T-cell (primary cell): Measurements from ENCODE around the gene OCIAD1. TPM values are rescaled to one million over a fixed set of nuclear protein-coding genes. Genes with fewer than 3 reads are reported as not detected.
"Not testable (repeated sequence)": the region's sequence is repeated elsewhere in the genome, so short reads cannot be mapped to it uniquely, and the experiment has no call there.

Experiments
- ATAC-seq, 4 experiments: fragments of 200-7000 bp in 3 of 4; fragments of 150-1000 bp in 1 of 4; cut with Tn5 transposase; replicated peaks in 1 of 4; 1 replicate in 3 of 4; 2 replicates in 1 of 4; pipeline ENCODE4 v1.10.0; 2021; ENCODE audit warnings: moderate library complexity in 3 of 4, mild to moderate bottlenecking in 2 of 4, moderate number of reproducible peaks in 1 of 4
- CTCF ChIA-PET, 2 donors: fragments of 300-600 bp; sonication (Branson Sonifier 250); formaldehyde crosslinking; loops; one replicate each; lab custom pipeline; 2022; ENCODE audit warnings: antibody characterized with exemption in 2 of 2; lab: Charles Lee
- POLR2A ChIA-PET, 2 donors: fragments of 300-600 bp; sonication (Branson Sonifier 250); formaldehyde crosslinking; loops; one replicate each; lab custom pipeline; 2022; ENCODE audit warnings: antibody characterized with exemption in 2 of 2; lab: Charles Lee
- DNase-seq, 35 experiments: peaks; one replicate each; pipeline versions ENCODE4 v3.0.0 to v3.0.0-alpha.2; 2013 to 2023
- H3K27ac ChIP-seq: one replicate; pipeline ENCODE4 v1.5.1; 2013; ENCODE audit warnings: low read length
- H3K27me3 ChIP-seq, 2 experiments: replicated peaks in 1 of 2; 1 replicate in 1 of 2; 2 replicates in 1 of 2; pipeline versions ENCODE4 v1.6.1 to v1.7.0; 2013; ENCODE audit warnings: low read length in 1 of 2, mixed read lengths in 1 of 2; ENCODE audit not compliant: control insufficient read depth in 2 of 2, insufficient read depth in 2 of 2; ENCODE audit errors: extremely low read depth in 1 of 2
- H3K36me3 ChIP-seq, 2 donors: 1 replicate in 1 of 2; 2 replicates in 1 of 2; pipeline versions ENCODE4 v1.6.1 to v1.7.0; 2013; ENCODE audit warnings: low read length in 1 of 2; ENCODE audit not compliant: control insufficient read depth in 2 of 2, insufficient read depth in 1 of 2; ENCODE audit errors: extremely low read depth in 1 of 2
- H3K4me1 ChIP-seq, 2 experiments: 1 replicate in 1 of 2; 2 replicates in 1 of 2; pipeline versions ENCODE4 v1.6.1 to v1.7.0; 2013; ENCODE audit warnings: low read length in 2 of 2, mixed read lengths in 1 of 2; ENCODE audit not compliant: insufficient read depth in 2 of 2, control insufficient read depth in 1 of 2; ENCODE audit errors: extremely low read depth in 1 of 2
- H3K4me3 ChIP-seq, 2 donors: 1 replicate in 1 of 2; 2 replicates in 1 of 2; pipeline versions ENCODE4 v1.5.1 to v1.7.0; 2013; ENCODE audit warnings: mild to moderate bottlenecking in 2 of 2, low read length in 1 of 2, moderate library complexity in 1 of 2; ENCODE audit not compliant: control insufficient read depth in 1 of 2; ENCODE audit errors: extremely low read depth in 1 of 2
- H3K9me3 ChIP-seq: 2 replicates; pipeline ENCODE4 v1.7.0; 2013
- H3K27ac Mint-ChIP-seq, 2 donors: one replicate each; pipeline ENCODE4 v1.8.0; 2020 to 2021; ENCODE audit warnings: mild to moderate bottlenecking in 2 of 2, mixed read lengths in 2 of 2
- H3K27me3 Mint-ChIP-seq, 2 donors: one replicate each; pipeline ENCODE4 v1.8.0; 2021 to 2022; ENCODE audit warnings: mixed read lengths in 2 of 2
- H3K36me3 Mint-ChIP-seq: one replicate; pipeline ENCODE4 v1.8.0; 2021; ENCODE audit warnings: mixed read lengths
- H3K4me1 Mint-ChIP-seq, 3 donors: one replicate each; pipeline ENCODE4 v1.8.0; 2020 to 2022; ENCODE audit warnings: mixed read lengths in 3 of 3, mild to moderate bottlenecking in 1 of 3
- H3K4me3 Mint-ChIP-seq, 3 donors: one replicate each; pipeline ENCODE4 v1.8.0; 2020 to 2022; ENCODE audit warnings: mild to moderate bottlenecking in 3 of 3, mixed read lengths in 3 of 3, moderate library complexity in 3 of 3
- H3K9me3 Mint-ChIP-seq, 3 donors: one replicate each; pipeline ENCODE4 v1.8.0; 2020 to 2022; ENCODE audit warnings: mixed read lengths in 3 of 3
- WGBS: methylation state at CpG from one replicate; pipeline ENCODE4 v1.1.5; 2013; ENCODE audit warnings: missing lambda C conversion rate; ENCODE audit not compliant: insufficient coverage; 5-methylcytosine and 5-hydroxymethylcytosine counted together
- total RNA-seq, 35 experiments: library from RNA in 6 of 35; stranded (reverse) in 6 of 35; fragments of 120-200 nt in 1 of 35; gene quantifications; one replicate each; pipeline versions ENCODE4 v1.2.1 to v1.2.4 and lab custom pipeline; 2013 to 2026

Gene OCIAD1
- total RNA-seq, 5 donors from 2014 or later (not counting 1 experiment from before 2014, with no cell fraction given), result 88.1 to 113 (median 106) TPM

DNA sequence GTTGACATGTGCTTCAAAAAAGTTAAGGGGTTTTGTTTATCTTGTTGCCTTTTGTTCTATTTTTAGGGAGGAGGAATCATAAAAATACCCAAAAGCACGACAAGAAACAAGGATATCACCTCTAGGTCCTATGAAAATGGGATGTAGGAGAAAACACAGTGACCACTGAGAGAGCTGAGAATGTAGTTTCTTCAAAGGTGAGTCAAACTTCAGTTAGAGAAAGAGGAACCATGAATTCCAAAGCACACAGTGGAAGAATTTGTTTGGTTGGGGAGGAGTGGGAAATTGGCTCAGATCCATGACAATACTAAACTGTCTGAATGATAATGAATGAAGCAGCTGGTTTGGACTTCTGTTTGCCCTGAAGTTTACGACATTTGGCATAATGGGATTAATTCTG, 31.7 kb upstream of the OCIAD1 start:
- H3K4me1 Mint-ChIP-seq, result no peaks in the 10 kb centered on the region
- no peaks in the 10 kb centered on the region for H3K9me3 ChIP-seq
- no CpG with 5 or more reads among the region's 2 CpGs for WGBS
- H3K27ac Mint-ChIP-seq, result no peak overlapping the region
- POLR2A ChIA-PET, result no interaction called here
- H3K36me3 ChIP-seq, result no peaks in the 10 kb centered on the region
- CTCF ChIA-PET, result no interaction called here
- no peak for DNase-seq
- no peak overlapping the region for H3K27ac ChIP-seq
- H3K36me3 Mint-ChIP-seq, result no peaks in the 10 kb centered on the region
- H3K4me3 ChIP-seq, result no peak overlapping the region
- ATAC-seq, result no peak
- H3K4me1 ChIP-seq, result no peaks in the 10 kb centered on the region
- no peak overlapping the region for H3K4me3 Mint-ChIP-seq
- H3K9me3 Mint-ChIP-seq, result no peaks in the 10 kb centered on the region
- no peaks in the 10 kb centered on the region for H3K27me3 ChIP-seq
- no peaks in the 10 kb centered on the region for H3K27me3 Mint-ChIP-seq

DNA sequence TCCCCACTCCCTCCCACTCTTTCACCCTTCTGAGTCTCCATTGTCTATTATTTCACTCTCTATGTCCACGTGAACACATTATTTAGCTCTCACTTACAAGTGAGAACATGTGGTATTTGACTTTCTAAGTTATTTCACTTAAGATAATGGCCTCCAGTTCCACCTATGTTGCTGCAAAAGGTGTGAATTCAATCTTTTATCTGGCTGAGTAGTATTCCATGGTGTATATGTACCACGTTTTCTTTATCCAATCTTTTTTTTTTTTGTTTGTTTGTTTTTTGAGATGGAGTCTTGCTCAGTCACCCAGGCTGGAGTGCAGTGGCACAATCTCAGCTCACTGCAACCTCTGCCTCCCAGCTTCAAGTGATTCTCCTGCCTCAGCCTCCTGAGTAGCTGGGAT, 30.7 kb upstream of the OCIAD1 start:
- CTCF ChIA-PET, result interaction anchor here in 1 of 2 donors (1.2 kb wide), 1 partner anchor 13 kb away, joined by 3 read pairs; no protein-coding TSS in a partner anchor
- H3K4me3 ChIP-seq, H3K27ac ChIP-seq, H3K4me3 Mint-ChIP-seq, H3K9me3 ChIP-seq, H3K36me3 ChIP-seq, H3K4me1 ChIP-seq, H3K27me3 Mint-ChIP-seq, H3K27ac Mint-ChIP-seq, H3K9me3 Mint-ChIP-seq, DNase-seq, ATAC-seq, H3K4me1 Mint-ChIP-seq, H3K36me3 Mint-ChIP-seq, H3K27me3 ChIP-seq: not testable (repeated sequence)
- WGBS, result no CpG with 5 or more reads among the region's 2 CpGs
- POLR2A ChIA-PET, result interaction anchor here in 1 of 2 donors (0.6 kb wide), 1 partner anchor 20 kb away, joined by 9 read pairs; no protein-coding TSS in a partner anchor

- H3K27me3 Mint-ChIP-seq, result no peaks in the 10 kb centered on the region
- no peak for ATAC-seq
- Histone ChIP-seq H3K9me3 (no peaks in the 10 kb centered on the region), H3K27ac (no peak overlapping the region), H3K27me3 (no peaks in the 10 kb centered on the region), H3K4me1 (no peaks in the 10 kb centered on the region), H3K36me3 (no peaks in the 10 kb centered on the region), H3K4me3 (no peak overlapping the region)
- no peaks in the 10 kb centered on the region for H3K4me1 Mint-ChIP-seq
- H3K36me3 Mint-ChIP-seq, result no peaks in the 10 kb centered on the region
- no peaks in the 10 kb centered on the region for H3K9me3 Mint-ChIP-seq
- DNase-seq, result no peak
- CTCF ChIA-PET, result no interaction called here
- no peak overlapping the region for H3K4me3 Mint-ChIP-seq
- POLR2A ChIA-PET, result no interaction called here
- no peak overlapping the region for H3K27ac Mint-ChIP-seq
- WGBS, result no CpG with 5 or more reads among the region's 3 CpGs
Observed at GRCh38 chr4:48801016-48801715, 29.7 kb upstream of the OCIAD1 start.

DNA sequence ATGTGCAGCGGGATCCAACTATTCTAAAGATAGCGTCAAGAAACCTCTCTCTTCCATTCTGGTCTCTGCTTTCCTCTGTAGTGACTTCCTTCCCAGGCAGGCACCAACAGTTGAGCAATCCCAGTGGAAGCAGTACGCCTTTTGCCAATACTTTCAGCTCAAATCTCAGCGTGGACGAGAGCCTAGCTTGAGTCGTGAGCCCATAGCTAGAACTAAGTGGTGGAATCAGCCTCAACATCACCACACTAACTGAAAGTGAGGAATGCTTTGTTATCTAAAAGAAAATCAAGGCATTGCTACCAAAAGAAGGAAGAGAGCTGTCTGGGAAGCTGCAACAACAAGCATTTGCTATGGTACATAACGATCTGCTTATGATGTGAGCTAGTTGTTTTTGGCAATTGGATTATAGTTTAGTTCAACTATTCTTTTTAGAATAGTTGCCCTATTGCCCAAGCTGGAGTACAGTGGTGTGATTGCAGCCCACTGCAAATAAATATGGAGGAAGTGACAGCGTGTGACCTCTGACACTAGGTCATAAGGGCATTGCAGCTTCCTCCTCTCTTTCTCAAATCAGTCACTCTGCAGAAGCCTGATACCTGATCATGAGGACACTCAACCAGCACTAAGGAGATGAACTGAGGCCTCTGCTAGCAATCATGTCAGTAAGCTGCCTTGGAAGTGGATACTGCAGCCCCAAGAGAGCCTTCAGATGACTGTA, 26.1 kb upstream of the OCIAD1 start:
- POLR2A ChIA-PET, result no interaction called here

DNA sequence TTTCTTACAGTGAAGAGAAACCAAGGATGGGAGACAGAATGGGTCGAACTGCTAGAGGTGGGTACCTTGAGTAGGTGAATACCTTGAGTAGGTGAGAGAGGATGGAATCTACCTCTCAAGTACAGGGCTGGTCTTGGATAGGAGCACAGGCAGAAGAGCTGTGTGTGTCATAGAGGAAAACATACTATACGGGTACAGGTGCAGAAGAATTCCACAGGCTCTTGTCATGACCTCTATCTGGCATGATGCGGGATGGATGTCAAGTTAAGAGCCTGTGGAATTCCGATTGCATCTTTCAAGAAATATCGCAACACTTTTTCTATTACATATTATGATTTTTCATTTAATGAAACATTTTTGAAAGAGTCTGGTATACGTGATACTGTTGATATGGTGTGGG, 18.0 kb upstream of the OCIAD1 start:
- Mint-ChIP-seq H3K27ac (no peak overlapping the region), H3K4me1 (peaks cover 4 to 12% (median 5%) of the 10 kb centered on the region in 3 donors), H3K9me3 (no peaks in the 10 kb centered on the region), H3K27me3 (peaks cover 9 to 11% of the 10 kb centered on the region in 2 donors), H3K36me3 (no peaks in the 10 kb centered on the region), H3K4me3 (no peak overlapping the region)
- ATAC-seq (no peak), DNase-seq (no peak)
- ChIA-PET POLR2A (no interaction called here), CTCF (interaction anchor here in 1 of 2 donors (0.7 kb wide), 1 partner anchor 13 kb away, joined by 3 read pairs; no protein-coding TSS in a partner anchor)
- H3K27me3 ChIP-seq, result peaks cover 0 to 15% of the 10 kb centered on the region in 2 experiments
- no peak overlapping the region for H3K4me3 ChIP-seq
- no peaks in the 10 kb centered on the region for H3K36me3 ChIP-seq
- no peaks in the 10 kb centered on the region for H3K9me3 ChIP-seq
- H3K4me1 ChIP-seq, result no peaks in the 10 kb centered on the region
- WGBS, result 0% methylated on average over 1 of the region's 6 CpGs
- H3K27ac ChIP-seq, result no peak overlapping the region

More for the DNA sequence above, 26.1 kb upstream of the OCIAD1 start:
- Mint-ChIP-seq H3K27ac (no peak overlapping the region), H3K27me3 (peaks cover 0 to 2% of the 10 kb centered on the region in 2 donors), H3K36me3 (no peaks in the 10 kb centered on the region), H3K4me1 (peaks cover 0 to 5% (median 0%) of the 10 kb centered on the region in 3 donors), H3K9me3 (no peaks in the 10 kb centered on the region), H3K4me3 (no peak overlapping the region)
- no peaks in the 10 kb centered on the region for H3K4me1 ChIP-seq
- no peak overlapping the region for H3K27ac ChIP-seq
- no peak overlapping the region for H3K4me3 ChIP-seq
- CTCF ChIA-PET, result interaction anchor here in 1 of 2 donors (0.6 kb wide), 1 partner anchor 22 kb away, joined by 4 read pairs; no protein-coding TSS in a partner anchor
- 96% methylated on average over 3 of the region's 8 CpGs for WGBS
- no peaks in the 10 kb centered on the region for H3K9me3 ChIP-seq
- H3K27me3 ChIP-seq, result no peaks in the 10 kb centered on the region
- DNase-seq (no peak), ATAC-seq (no peak)
- no peaks in the 10 kb centered on the region for H3K36me3 ChIP-seq

DNA sequence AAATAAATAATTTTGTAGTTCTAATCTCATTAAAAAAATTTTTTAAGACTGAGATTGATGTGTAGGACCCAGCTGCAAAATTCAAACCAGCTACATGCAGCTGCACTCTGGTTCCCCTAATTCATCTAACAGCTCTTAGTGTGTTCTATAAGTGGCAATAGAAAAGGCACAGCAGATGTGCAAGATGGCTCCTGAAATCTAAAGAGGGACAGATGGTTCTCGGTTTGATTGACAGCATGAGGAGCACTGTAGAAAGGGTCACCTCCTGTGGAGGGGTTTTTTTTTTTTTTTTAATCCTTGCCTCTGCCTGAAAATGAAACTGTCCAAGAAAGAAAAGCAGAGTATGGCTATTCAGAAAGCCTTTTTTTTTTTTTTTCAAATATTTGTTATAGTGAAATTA, 16.9 kb upstream of the OCIAD1 start:
- CTCF ChIA-PET, result interaction anchor here in 1 of 2 donors (0.7 to 0.8 kb wide), 3 partner anchors 64 to 300 kb away, joined by 3 to 9 read pairs (median 7); no protein-coding TSS in a partner anchor
- H3K9me3 Mint-ChIP-seq, result no peaks in the 10 kb centered on the region
- no peaks in the 10 kb centered on the region for H3K36me3 Mint-ChIP-seq
- POLR2A ChIA-PET, result interaction anchor here in 1 of 2 donors (0.7 kb wide), 2 partner anchors 146 to 254 kb away, joined by 3 to 4 read pairs; no protein-coding TSS in a partner anchor
- WGBS, result 50% methylated on average over 1 of the region's 1 CpG
- no peak overlapping the region for H3K4me3 Mint-ChIP-seq
- H3K27me3 Mint-ChIP-seq, result peaks cover 9 to 11% of the 10 kb centered on the region in 2 donors
- peaks cover 0 to 18% of the 10 kb centered on the region in 2 experiments for H3K27me3 ChIP-seq
- H3K27ac Mint-ChIP-seq, result no peak overlapping the region
- no peak overlapping the region for H3K4me3 ChIP-seq
- H3K4me1 Mint-ChIP-seq, result peaks cover 4 to 8% (median 5%) of the 10 kb centered on the region in 3 donors
- H3K9me3 ChIP-seq, result no peaks in the 10 kb centered on the region
- DNase-seq, result no peak
- no peak overlapping the region for H3K27ac ChIP-seq
- H3K4me1 ChIP-seq, result no peaks in the 10 kb centered on the region
- no peaks in the 10 kb centered on the region for H3K36me3 ChIP-seq
- no peak for ATAC-seq
